Brain microvascular endothelial cell (primary cell): ENCODE results near the gene RBM45.
A peak's percentile ranks its signal among the peaks of the same experiment; 100 is the strongest.

ENCODE experiments used
- DNase-seq: peaks from one replicate; pipeline ENCODE4 v3.0.0-alpha.2; 2020
- H3K27ac ChIP-seq: fragments of 250-450 bp; sonication (Bioruptor Pico); 2 replicates; pipeline ENCODE4 v1.5.1; 2020; ENCODE audit warnings: mild to moderate bottlenecking, moderate library complexity
- H3K27me3 ChIP-seq: fragments of 250-450 bp; sonication (Bioruptor Pico); replicated peaks from 2 replicates; pipeline ENCODE4 v1.5.1; 2020; ENCODE audit warnings: mild to moderate bottlenecking
- H3K36me3 ChIP-seq: fragments of 250-450 bp; sonication (Bioruptor Pico); replicated peaks from 2 replicates; pipeline ENCODE4 v1.5.1; 2020; ENCODE audit warnings: mild to moderate bottlenecking
- H3K4me3 ChIP-seq: 2 replicates; pipeline ENCODE4 v1.5.1; 2011; ENCODE audit warnings: low read depth, mild to moderate bottlenecking, control low read depth, low read length, moderate library complexity
- in situ Hi-C: cut with HindIII; loops from 2 replicates; pipeline ENCODE4 v1.10.0; 2017; ENCODE audit warnings: low sequenced_read_pairs, low pct_ligation_motif_present
- TF ChIP-seq, protein P1 (sequence below): IDR thresholded peaks from 2 replicates; pipeline ENCODE4 v1.5.1; 2011; ENCODE audit warnings: low read depth, mild to moderate bottlenecking, moderate library complexity, low read length, control low read depth, inconsistent platforms; ENCODE audit errors: missing control alignments

The RBM45 gene

DNA sequence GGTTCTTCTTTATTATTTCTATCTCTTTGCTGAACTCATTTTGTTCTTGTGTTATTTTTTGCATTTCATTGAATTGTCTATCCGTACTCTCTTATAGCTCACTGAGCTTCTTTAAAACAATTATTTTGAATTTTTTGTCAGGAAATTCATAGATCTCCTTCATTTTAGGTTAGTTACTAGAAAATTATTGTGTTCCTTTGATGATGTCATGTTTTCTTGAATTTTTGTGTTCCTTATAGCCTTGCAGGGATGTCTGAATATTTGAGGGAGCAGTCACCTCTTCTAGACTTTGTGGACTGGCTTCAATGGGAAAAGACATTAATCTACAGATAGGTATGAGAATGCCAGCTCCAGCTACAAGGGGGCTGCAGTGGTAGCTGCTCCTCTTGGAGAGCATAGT lies 61.4 kb downstream of the RBM45 start:
- DNase-seq: no peak
- Histone ChIP-seq H3K36me3 (no peaks in the 10 kb centered on the region), H3K4me3 (no peak overlapping the region), H3K27ac (no peak overlapping the region), H3K27me3 (no peaks in the 10 kb centered on the region)
- in situ Hi-C loops: no loop called here
- TF ChIP-seq, protein P1, sequence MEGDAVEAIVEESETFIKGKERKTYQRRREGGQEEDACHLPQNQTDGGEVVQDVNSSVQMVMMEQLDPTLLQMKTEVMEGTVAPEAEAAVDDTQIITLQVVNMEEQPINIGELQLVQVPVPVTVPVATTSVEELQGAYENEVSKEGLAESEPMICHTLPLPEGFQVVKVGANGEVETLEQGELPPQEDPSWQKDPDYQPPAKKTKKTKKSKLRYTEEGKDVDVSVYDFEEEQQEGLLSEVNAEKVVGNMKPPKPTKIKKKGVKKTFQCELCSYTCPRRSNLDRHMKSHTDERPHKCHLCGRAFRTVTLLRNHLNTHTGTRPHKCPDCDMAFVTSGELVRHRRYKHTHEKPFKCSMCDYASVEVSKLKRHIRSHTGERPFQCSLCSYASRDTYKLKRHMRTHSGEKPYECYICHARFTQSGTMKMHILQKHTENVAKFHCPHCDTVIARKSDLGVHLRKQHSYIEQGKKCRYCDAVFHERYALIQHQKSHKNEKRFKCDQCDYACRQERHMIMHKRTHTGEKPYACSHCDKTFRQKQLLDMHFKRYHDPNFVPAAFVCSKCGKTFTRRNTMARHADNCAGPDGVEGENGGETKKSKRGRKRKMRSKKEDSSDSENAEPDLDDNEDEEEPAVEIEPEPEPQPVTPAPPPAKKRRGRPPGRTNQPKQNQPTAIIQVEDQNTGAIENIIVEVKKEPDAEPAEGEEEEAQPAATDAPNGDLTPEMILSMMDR: no peak

DNA sequence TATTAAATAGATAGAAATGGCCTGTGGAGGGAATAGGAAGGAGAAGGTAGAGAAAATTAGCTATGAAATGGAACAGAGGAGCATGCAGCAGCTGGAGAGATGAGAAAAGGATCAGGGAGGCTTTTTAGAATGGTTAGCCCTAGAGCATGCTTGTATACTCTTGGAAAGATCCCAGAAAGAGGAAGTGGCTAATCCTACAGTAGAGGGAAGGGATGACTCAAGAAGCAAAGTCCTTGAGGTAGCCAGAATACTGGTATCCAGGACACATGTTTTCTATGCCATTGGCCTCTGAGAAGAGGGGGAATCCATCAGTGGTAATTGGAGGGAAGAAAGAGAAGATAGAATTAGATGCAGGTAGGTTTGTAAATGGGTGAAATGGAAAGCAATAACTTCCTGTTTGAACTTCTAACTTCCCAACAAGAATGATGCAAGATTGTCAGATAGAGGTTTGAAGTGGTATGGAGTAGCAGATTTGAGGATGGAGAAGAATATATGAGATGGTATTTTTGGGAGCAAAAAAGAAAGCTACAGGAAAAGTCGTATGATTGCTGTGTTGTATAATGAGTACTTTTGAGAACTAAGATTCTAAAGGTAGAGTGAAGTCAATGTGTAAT lies 64.9 kb downstream of the RBM45 start:
- H3K27me3 ChIP-seq: no peaks in the 10 kb centered on the region
- in situ Hi-C loops: no loop called here
- no peak overlapping the region for H3K4me3 ChIP-seq
- TF ChIP-seq, protein P1: no peak
- H3K36me3 ChIP-seq: no peaks in the 10 kb centered on the region
- no peak overlapping the region for H3K27ac ChIP-seq
- DNase-seq: peak; percentile 17
